GM19023 (cell line): Measurements from ENCODE around the gene SAMD1.

Experiments
- ATAC-seq: cut with Tn5 transposase; IDR thresholded peaks from one replicate; pipeline ENCODE4 v1.9.1; 2021; ENCODE audit warnings: mild to moderate bottlenecking, moderate library complexity; ENCODE audit not compliant: unreplicated experiment

Gene SAMD1

DNA sequence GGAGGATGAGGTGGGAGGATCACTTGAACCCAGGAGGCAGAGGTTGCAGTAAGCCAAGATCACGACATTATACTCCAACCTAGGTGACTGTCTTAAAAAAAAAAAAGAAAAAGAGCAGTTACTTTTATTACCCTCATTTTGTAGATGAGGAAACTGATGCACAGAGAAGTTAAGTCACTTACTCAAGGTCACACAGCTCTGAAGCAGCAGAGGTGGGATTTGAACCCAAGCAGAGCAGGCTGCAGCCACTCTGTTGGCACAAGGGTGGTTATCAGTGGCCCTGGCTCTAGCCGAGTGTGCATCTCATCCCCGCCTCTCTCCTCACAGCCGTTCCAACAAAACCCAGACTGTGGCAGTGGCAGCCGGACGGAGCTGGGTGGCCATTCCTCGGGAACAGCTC lies 51.4 kb downstream of the SAMD1 start:
- ATAC-seq, result no peak
